Gastrocnemius medialis (tissue), 4 donors: ENCODE measurements around the gene ACOXL.

Experiments
- CTCF ChIP-seq, 5 experiments: fragments of 450-650 bp in 3 of 5; fragments of 200-600 bp in 2 of 5; sonication (generic) in 2 of 5; IDR thresholded peaks in 4 of 5; conservative IDR thresholded peaks in 1 of 5; 1 replicate in 4 of 5; 2 replicates in 1 of 5; pipeline ENCODE4 v1.5.1; 2016 to 2019; ENCODE audit warnings: antibody characterized with exemption in 5 of 5, mild to moderate bottlenecking in 3 of 5, moderate library complexity in 3 of 5
- POLR2A ChIP-seq, 2 donors: fragments of 450-650 bp; IDR thresholded peaks; one replicate each; pipeline ENCODE4 v1.6.1; 2017; ENCODE audit warnings: antibody characterized with exemption in 2 of 2, mild to moderate bottlenecking in 2 of 2, moderate library complexity in 2 of 2

- TF ChIP-seq CTCF (IDR thresholded peaks at IDR 0.05 in 4 of 5, conservative IDR thresholded peaks at IDR 0.05 in 1 of 5) (no peak), POLR2A (IDR thresholded peaks at IDR 0.05) (no peak)
These were observed 24.9 kb upstream of the ACOXL start for GRCh38 chr2:110707386-110707965.
